NCI-H2227 (cell line): ENCODE data around the gene KDR.

Experiments
- DNase-seq: peaks from one replicate; lab custom pipeline; 2025; ENCODE audit not compliant: unreplicated experiment; lab: John Stamatoyannopoulos, UW

Gene KDR

DNA sequence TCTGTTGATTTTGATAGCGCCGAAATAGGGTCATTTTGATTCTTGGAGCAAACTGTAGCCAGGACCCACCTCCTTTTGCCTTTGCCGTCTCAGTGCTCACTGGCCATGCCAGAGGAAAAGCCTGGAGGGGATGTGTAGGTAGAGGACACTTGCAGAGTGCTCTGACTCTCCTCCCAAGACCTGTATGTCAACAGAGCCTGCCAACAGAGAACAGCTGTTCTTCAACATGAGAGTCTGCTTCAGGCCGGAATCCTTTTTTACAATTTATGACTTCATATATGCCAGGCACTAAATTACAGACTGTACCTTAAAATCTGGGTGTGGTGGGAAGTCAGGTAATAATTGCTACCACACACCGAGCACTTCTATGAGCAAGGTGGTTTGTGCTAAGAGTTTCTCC is 94.2 kb downstream of the KDR start:
- DNase-seq: no peak

DNA sequence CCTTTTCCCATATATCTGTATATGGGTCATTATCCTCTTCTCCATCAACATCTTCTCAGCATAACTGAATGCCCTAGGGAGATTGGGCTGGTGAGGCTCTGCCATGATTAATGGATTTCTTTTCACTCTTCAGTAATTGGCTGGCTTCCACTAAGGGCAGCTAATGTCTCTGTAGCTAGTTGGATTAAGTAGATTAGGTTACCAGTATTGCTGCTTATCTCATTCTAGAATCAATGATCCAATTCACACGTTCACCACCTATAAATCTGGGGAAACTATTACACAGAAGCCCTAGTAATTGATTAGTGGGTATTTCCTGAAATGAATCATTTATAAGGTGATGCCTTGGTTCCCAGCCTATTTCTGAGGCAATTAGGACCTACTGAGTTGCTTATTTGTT is 94.8 kb downstream of the KDR start:
- DNase-seq: no peak

DNA sequence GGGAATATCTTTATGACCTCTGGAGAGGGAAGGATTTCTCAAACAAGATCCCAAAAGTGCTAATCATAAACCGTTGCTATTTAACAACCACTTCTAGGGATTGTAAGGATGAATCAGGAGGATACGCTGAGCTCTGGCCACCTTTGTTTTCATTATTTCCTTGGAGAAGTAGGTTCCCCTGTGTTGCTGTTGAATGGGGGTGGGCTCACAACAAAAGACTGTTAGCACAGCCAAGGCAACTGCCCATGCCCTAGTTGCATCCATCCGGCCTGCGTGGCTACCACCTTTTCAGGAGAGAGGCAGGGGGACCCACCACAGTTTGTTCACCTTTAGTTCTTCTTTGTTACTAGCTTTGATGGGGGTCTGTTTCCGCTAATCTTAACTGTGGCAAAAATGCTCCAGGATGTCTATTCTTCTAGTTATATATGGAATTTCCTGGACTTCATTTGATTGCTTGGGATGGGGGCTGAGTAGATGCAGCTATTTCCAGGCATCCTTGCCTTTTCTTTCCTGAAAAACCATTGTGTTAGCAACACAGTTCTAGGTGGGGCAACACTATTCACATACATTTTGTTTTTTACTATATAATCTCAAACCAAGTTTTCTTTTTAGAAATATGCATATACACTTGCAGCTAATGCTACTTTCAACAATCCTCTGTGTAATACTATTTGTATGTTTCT is 95.4 kb downstream of the KDR start:
- no peak for DNase-seq

DNA sequence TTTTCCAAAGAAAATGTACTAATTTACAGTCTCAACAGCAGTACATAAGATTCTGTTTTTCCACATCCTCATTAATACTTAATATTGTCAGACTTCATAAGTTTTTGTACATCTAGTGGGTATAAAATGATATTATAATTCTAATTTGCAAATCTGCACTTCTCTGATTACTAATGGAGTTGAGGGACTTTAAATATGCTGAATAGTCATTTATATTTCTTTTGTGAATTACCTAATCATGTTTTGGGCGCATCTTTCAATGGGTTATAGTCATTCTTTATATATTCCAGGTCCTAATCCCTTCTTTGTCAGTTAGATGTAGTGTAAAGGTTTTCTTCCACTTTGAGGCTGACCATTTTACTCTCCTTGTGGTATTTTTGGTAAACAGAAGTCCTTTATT is 96.1 kb downstream of the KDR start:
- no peak for DNase-seq
